Thymus (tissue), 11 donors: Measurements from ENCODE around the gene SLFN5. TPM values are rescaled to one million over a fixed set of nuclear protein-coding genes. Genes with fewer than 3 reads are reported as not detected.
"Not testable (repeated sequence)": the region's sequence is repeated elsewhere in the genome, so short reads cannot be mapped to it uniquely, and the experiment has no call there.

Source experiments
- DNase-seq, 9 donors: peaks; one replicate each; pipeline ENCODE4 v3.0.0-alpha.2; 2013; ENCODE audit warnings: low spot score in 9 of 9, low read depth in 6 of 9, missing footprints in 1 of 9
- H3K27ac ChIP-seq, 2 donors: one replicate each; pipeline ENCODE4 v1.5.1; 2013; ENCODE audit warnings: control low read depth in 1 of 2, low read depth in 1 of 2, low read length in 1 of 2, mild to moderate bottlenecking in 1 of 2, moderate library complexity in 1 of 2
- H3K27me3 ChIP-seq, 2 donors: one replicate each; pipeline ENCODE4 v1.5.1; 2013; ENCODE audit warnings: low read length in 1 of 2; ENCODE audit not compliant: control insufficient read depth in 2 of 2, insufficient read depth in 1 of 2
- H3K36me3 ChIP-seq, 2 donors: one replicate each; pipeline ENCODE4 v1.5.1; 2013; ENCODE audit warnings: low read length in 1 of 2, mild to moderate bottlenecking in 1 of 2, moderate library complexity in 1 of 2; ENCODE audit not compliant: control insufficient read depth in 2 of 2, insufficient read depth in 2 of 2
- H3K4me1 ChIP-seq, 2 donors: one replicate each; pipeline ENCODE4 v1.5.1; 2013; ENCODE audit warnings: low read length in 2 of 2; ENCODE audit not compliant: control insufficient read depth in 2 of 2, insufficient read depth in 2 of 2
- H3K4me3 ChIP-seq, 2 donors: one replicate each; pipeline ENCODE4 v1.5.1; 2013; ENCODE audit warnings: low read length in 2 of 2, control low read depth in 1 of 2, mild to moderate bottlenecking in 1 of 2
- H3K9me3 ChIP-seq, 2 donors: one replicate each; pipeline ENCODE4 v1.5.1; 2013; ENCODE audit warnings: low read length in 1 of 2, mild to moderate bottlenecking in 1 of 2; ENCODE audit not compliant: control insufficient read depth in 2 of 2, insufficient read depth in 1 of 2
- WGBS: extraction: QIAGEN DNeasy Blood & Tissue Kit; methylation state at CpG from one replicate; pipeline ENCODE4 v1.1.7; 2013; 5-methylcytosine and 5-hydroxymethylcytosine counted together
- polyA plus RNA-seq: library from polyadenylated mRNA; stranded (reverse); fragments of 200-250 nt; gene quantifications from one replicate; pipeline ENCODE4 v1.2.3, GENCODE V29; 2013
- total RNA-seq: library from RNA; stranded (reverse); fragments of 120-200 nt; gene quantifications from one replicate; pipeline ENCODE4 v1.2.4, GENCODE V29; 2013
- donor health status: healthy.

SLFN5 gene
- total and polyA plus RNA-seq, 2 donors = 24.8 to 63.5 TPM

DNA sequence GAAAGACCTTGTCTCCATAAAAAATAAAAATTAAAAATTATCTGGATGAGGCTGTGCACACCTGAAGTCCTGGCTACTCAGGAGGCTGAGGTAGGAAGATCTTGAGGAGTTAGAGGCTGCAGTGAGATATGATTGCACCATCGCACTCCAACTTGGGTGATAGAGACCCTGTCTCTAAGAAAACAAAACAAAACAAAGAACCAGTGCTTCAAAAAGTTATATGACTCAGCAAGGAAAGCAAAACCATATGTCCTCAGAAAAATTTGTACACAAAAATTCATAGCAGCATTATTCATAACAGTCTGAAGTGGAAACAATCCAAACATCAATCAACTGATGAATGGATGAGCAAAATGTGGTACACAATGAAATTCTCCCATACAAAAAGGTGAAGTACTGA, 48.9 kb downstream of the SLFN5 start:
- H3K36me3 ChIP-seq = no peaks in the 10 kb centered on the region
- H3K9me3 ChIP-seq = peaks cover 0 to 2% of the 10 kb centered on the region in 2 donors
- H3K4me3 ChIP-seq = no peak overlapping the region
- no peak for DNase-seq
- no peaks in the 10 kb centered on the region for H3K27me3 ChIP-seq
- peaks cover 0 to under 1% of the 10 kb centered on the region in 2 donors for H3K4me1 ChIP-seq
- WGBS = 98% methylated on average over 1 of the region's 1 CpG
- no peak overlapping the region for H3K27ac ChIP-seq

DNA sequence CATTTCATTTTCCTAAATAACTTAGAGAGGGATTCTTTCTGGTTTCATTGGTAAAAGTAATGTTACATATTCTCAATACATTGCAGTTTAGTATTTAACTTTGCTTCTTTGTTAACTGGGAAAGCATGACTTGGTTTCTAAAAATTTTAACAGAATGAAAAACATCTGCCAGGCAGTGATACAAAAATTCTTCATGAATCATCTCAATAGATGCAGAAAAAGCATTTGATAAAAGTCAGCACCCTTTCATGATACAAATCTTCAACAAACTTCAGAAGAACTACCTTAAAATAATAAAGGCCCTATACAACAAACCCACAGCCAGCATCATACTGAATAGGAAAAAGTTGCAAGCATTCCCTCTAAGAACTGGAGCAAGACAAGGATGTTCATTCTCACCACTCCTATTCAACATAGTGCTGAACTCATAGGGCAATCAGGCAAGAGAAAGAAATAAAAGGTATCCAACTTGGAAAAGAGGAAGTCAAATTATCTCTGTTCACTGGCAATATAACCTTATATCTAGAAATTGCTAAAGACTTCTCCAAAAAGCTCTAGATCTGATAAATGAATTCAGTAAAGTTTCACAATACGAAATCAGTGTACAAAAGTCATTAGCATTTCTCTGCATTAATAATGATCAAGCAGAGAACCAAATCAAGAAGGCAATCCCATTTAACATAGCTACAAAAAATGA, 50.4 kb downstream of the SLFN5 start:
- 83% methylated on average over 1 of the region's 1 CpG for WGBS
- no peaks in the 10 kb centered on the region for H3K4me1 ChIP-seq
- H3K36me3 ChIP-seq = no peaks in the 10 kb centered on the region
- H3K27me3 ChIP-seq = no peaks in the 10 kb centered on the region
- no peak overlapping the region for H3K27ac ChIP-seq
- H3K4me3 ChIP-seq = no peak overlapping the region
- peaks cover 0 to 5% of the 10 kb centered on the region in 2 donors for H3K9me3 ChIP-seq
- no peak for DNase-seq

DNA sequence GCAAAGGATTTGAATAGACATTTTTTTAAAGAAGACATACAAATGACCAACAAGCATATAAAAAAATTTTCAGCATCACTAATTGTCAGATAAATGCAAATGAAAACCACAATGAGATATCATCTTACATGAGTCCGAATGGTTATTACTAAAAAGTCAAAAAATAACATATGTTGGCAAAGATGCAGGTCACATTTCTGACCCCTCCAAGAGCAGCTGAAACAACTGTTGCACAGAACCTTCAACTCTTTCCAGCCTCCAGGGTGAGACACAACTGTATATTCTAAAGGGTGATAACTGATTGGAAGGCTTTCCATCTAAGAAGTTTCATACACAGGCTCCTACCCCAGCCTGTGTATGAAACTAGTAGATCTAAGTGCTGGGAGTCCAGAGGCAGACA, 51.9 kb downstream of the SLFN5 start:
- Histone ChIP-seq H3K4me1 (no peaks in the 10 kb centered on the region), H3K27me3 (no peaks in the 10 kb centered on the region), H3K9me3 (peaks cover 0 to 5% of the 10 kb centered on the region in 2 donors), H3K27ac (no peak overlapping the region), H3K4me3 (no peak overlapping the region), H3K36me3 (no peaks in the 10 kb centered on the region)
- no peak for DNase-seq
- WGBS = 94% methylated on average over 1 of the region's 1 CpG

DNA sequence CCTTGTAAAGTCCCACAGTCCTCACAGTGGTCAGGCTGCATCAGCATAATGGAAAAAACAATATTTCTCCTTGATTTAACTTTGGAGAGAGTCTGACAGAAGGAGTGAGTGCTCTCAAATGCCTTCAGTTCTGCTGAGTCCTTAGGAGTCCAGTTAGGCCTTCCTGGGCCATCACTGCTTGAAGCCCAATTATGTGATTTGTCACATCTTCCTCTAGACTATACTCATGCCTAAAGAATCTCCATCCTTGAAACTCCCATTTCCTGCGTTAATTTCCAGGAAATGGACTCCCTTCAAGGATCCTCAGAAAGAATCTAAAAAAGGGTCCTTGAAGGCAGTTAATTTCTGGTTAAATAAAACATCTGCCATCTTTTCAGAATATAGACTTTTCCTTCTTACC, 52.8 kb downstream of the SLFN5 start:
- no peaks in the 10 kb centered on the region for H3K36me3 ChIP-seq
- 100% methylated on average over 1 of the region's 1 CpG for WGBS
- H3K27me3 ChIP-seq = no peaks in the 10 kb centered on the region
- no peak overlapping the region for H3K4me3 ChIP-seq
- no peak for DNase-seq
- H3K9me3 ChIP-seq = peaks cover 0 to 6% of the 10 kb centered on the region in 2 donors
- H3K27ac ChIP-seq = no peak overlapping the region
- H3K4me1 ChIP-seq = no peaks in the 10 kb centered on the region

DNA sequence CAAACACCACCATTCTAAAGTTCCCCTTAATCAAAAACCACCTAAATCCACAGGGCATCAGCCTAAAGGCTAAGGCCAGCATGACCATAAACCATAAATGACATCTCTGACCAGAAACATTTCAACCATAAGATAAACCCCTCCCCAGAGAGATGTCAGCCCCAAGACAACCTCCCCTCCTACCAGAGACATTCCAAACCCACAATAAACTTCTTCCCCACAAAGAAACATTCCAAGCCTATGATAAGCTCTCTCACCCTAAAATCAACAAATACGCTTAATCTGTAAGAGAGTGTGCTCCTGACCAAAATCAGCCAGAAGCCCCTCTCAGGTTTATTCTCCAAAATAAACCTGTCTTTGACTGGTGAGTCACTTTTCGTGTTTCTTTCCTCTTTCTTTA, 54.8 kb downstream of the SLFN5 start:
- H3K4me3 ChIP-seq = no peak overlapping the region
- no peak overlapping the region for H3K27ac ChIP-seq
- no peaks in the 10 kb centered on the region for H3K36me3 ChIP-seq
- DNase-seq = no peak
- H3K27me3 ChIP-seq = no peaks in the 10 kb centered on the region
- no peaks in the 10 kb centered on the region for H3K4me1 ChIP-seq
- 97% methylated on average over 2 of the region's 2 CpGs for WGBS
- peaks cover 2 to 17% of the 10 kb centered on the region in 2 donors for H3K9me3 ChIP-seq

DNA sequence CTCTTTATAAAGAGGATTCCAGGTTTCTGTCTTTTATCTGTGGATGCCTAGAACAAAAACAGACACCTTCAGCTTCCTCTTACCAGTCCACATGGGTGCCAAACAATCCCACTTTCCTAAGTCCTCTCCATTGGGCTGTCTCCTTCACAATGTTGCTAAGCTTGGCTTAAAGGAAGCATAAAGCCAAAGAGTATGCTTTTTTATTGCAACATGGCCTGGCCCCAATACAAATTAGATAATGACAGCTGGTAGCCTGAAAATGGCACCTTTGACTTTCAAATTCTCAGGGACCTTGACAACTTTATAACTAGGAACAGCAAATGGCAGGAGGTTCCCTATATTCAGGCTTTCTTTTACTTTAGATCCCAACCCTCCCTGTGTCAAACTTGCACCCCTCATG, 55.8 kb downstream of the SLFN5 start:
- Histone ChIP-seq H3K27ac (no peak overlapping the region), H3K27me3 (no peaks in the 10 kb centered on the region), H3K36me3 (no peaks in the 10 kb centered on the region), H3K9me3 (peaks cover 2 to 17% of the 10 kb centered on the region in 2 donors), H3K4me1 (no peaks in the 10 kb centered on the region), H3K4me3 (no peak overlapping the region)
- DNase-seq = no peak

DNA sequence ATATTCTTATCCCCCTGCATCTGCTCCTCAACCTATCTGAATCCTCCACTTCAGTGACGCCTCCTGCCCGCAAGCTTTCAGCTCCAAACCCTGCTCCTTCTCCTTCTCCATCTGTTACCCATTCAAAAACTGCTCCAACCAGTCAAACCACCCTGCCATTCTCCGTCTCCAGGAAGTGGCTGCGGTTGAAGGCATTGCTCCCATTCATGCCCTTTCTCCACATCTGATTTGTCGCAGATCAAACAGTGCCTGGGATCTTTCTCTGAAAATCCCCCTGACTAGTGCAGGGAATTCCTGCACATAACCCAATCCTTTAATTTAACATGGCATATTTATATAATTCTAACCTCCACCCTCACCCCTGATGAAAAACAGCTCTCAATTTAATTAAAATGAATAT, 56.3 kb downstream of the SLFN5 start:
- Histone ChIP-seq H3K4me3 (no peak overlapping the region), H3K9me3 (peaks cover 2 to 17% of the 10 kb centered on the region in 2 donors), H3K36me3 (no peaks in the 10 kb centered on the region), H3K27me3 (no peaks in the 10 kb centered on the region), H3K4me1 (no peaks in the 10 kb centered on the region), H3K27ac (no peak overlapping the region)
- DNase-seq = no peak
- WGBS = 70% methylated on average over 5 of the region's 5 CpGs

DNA sequence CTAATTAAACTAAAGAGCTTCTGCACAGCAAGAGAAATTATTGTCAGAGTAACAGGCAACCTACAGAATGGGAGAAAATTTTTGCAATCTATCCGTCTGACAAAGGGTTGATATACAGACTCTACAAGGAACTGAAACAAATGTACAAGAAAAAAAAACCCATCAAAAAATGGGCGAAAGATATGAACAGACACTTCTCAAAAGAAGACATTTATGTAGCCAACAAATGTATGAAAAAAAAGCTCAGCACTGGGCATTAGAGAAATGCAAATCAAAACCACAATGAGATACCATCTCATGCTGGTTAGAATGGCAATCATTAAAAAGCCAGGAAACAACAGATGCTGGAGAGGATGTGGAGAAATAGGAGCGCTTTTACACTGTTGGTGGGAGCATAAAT, 66.5 kb downstream of the SLFN5 start:
- not testable (repeated sequence) for DNase-seq, H3K4me3 ChIP-seq, H3K9me3 ChIP-seq, H3K36me3 ChIP-seq, H3K27me3 ChIP-seq, H3K27ac ChIP-seq
- peaks cover 15 to 22% of the 10 kb centered on the region in 2 donors for H3K4me1 ChIP-seq
- WGBS = 74% methylated on average over 3 of the region's 3 CpGs

DNA sequence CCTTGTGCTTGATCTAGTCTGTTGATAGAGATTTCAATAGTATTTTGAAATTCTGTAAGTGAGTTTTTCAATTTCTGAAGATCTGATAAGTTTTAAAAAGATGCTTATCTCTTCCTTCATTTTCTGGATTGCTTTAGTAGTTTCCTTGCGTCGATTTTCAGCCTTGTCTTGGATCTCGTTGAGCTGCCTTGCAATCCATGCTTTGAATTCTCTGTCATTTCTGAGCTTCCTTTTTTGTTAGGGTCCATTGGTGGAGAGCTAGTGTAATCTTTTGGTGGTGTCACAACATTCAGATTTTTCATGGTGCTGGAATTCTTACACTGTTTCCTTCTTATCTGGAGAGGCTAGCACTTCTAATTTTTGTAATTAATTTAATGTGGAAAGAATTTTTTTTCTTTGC, 69.5 kb downstream of the SLFN5 start:
- no peaks in the 10 kb centered on the region for H3K9me3 ChIP-seq
- H3K27me3 ChIP-seq = no peaks in the 10 kb centered on the region
- peak overlapping the region in 1 of 2 donors; percentile 94 for H3K27ac ChIP-seq
- WGBS = 56% methylated on average over 3 of the region's 3 CpGs
- peaks cover 17 to 27% of the 10 kb centered on the region in 2 donors for H3K4me1 ChIP-seq
- peak in 1 of 9 donors; percentile 6 for DNase-seq
- no peaks in the 10 kb centered on the region for H3K36me3 ChIP-seq
- peak overlapping the region in 1 of 2 donors; percentile 58 for H3K4me3 ChIP-seq
